ENCODE measurements around the gene INSM1. TPM values are rescaled to one million over a fixed set of nuclear protein-coding genes. Genes with fewer than 3 reads are reported as not detected.

The INSM1 gene
- total and polyA plus RNA-seq, 2 donors (not counting 3 experiments of a cell fraction or from before 2014, with no cell fraction given) = not detected

- H3K79me2 ChIP-seq (ENCODE audit: control insufficient read depth, insufficient read depth, low read length) = no peaks in the 10 kb centered on the region
- FAIRE-seq (no peak), DNase-seq (ENCODE audit: low read depth, low spot score) (no peak)
- H3K4me2 ChIP-seq (ENCODE audit: insufficient read depth, low read length) = no peak overlapping the region
- intact Hi-C loops (cut with micrococcal nuclease) (loop anchor here (10.0 kb wide), 2 partner anchors 45 to 455 kb away; no protein-coding TSS in a partner anchor), dilution Hi-C loops (cut with MboI; ENCODE audit: extremely low pct_ligation_motif_present, low sequenced_read_pairs) (loop anchor here (10.0 kb wide), 1 partner anchor 145 kb away; no protein-coding TSS in a partner anchor)
- H3K9me3 ChIP-seq (replicated peaks; ENCODE audit: control insufficient read depth, insufficient read depth, low read length) = no peaks in the 10 kb centered on the region
- no TSS peak for BruUV-seq (replicated peaks)
- no peak overlapping the region for H3K27ac ChIP-seq (ENCODE audit: insufficient read depth, low read depth, low read length)
- H3K27me3 ChIP-seq (ENCODE audit: control insufficient read depth in 2 of 2, insufficient read depth in 2 of 2, low read length in 2 of 2) = peaks cover 71 to 91% of the 10 kb centered on the region in 2 experiments
- no peak overlapping the region for H2AFZ ChIP-seq (ENCODE audit: low read depth, low read length)
- ChIA-PET CTCF (no interaction called here), POLR2A (no interaction called here)
- no peak overlapping the region for H3K9ac ChIP-seq (replicated peaks; ENCODE audit: extremely low read depth, insufficient read depth, low read length)
- no peak overlapping the region for H3K4me3 ChIP-seq (replicated peaks in 1 of 3; ENCODE audit: insufficient read depth in 1 of 3, low read depth in 1 of 3, low read length in 3 of 3)
- H3K9me1 ChIP-seq (replicated peaks; ENCODE audit: control insufficient read depth, extremely low read depth, insufficient read depth, low read length) = no peaks in the 10 kb centered on the region
- TF ChIP-seq EZH2 (IDR thresholded peaks at IDR 0.05; ENCODE audit: borderline replicate concordance, low read depth, low read length, severe bottlenecking) (peak; percentile 75), MAX (IDR thresholded peaks at IDR 0.05; ENCODE audit: insufficient read depth, insufficient read length) (no peak)
- H3K4me1 ChIP-seq (ENCODE audit: control insufficient read depth, extremely low read depth, insufficient read depth, low read length) = no peaks in the 10 kb centered on the region
- H3K36me3 ChIP-seq (ENCODE audit: control insufficient read depth in 2 of 2, extremely low read depth in 1 of 2, insufficient read depth in 2 of 2, low read length in 2 of 2) = no peaks in the 10 kb centered on the region
- no peaks in the 10 kb centered on the region for H4K20me1 ChIP-seq (replicated peaks; ENCODE audit: control insufficient read depth, extremely low read depth, insufficient read depth, low read length)
These were observed 1.6 kb downstream of the INSM1 start for GRCh38 chr20:20369250-20370093.

GRCh38 chr20:20370094-20370575 lies 2.2 kb downstream of the INSM1 start:
- Histone ChIP-seq H2AFZ (ENCODE audit: low read depth, low read length) (no peak overlapping the region), H3K27ac (ENCODE audit: insufficient read depth, low read depth, low read length) (no peak overlapping the region), H3K9me3 (replicated peaks; ENCODE audit: control insufficient read depth, insufficient read depth, low read length) (no peaks in the 10 kb centered on the region), H3K9me1 (replicated peaks; ENCODE audit: control insufficient read depth, extremely low read depth, insufficient read depth, low read length) (no peaks in the 10 kb centered on the region), H3K4me1 (ENCODE audit: control insufficient read depth, extremely low read depth, insufficient read depth, low read length) (no peaks in the 10 kb centered on the region), H3K4me3 (replicated peaks in 1 of 3; ENCODE audit: insufficient read depth in 1 of 3, low read depth in 1 of 3, low read length in 3 of 3) (no peak overlapping the region), H3K79me2 (ENCODE audit: control insufficient read depth, insufficient read depth, low read length) (no peaks in the 10 kb centered on the region), H3K9ac (replicated peaks; ENCODE audit: extremely low read depth, insufficient read depth, low read length) (no peak overlapping the region), H4K20me1 (replicated peaks; ENCODE audit: control insufficient read depth, extremely low read depth, insufficient read depth, low read length) (no peaks in the 10 kb centered on the region), H3K4me2 (ENCODE audit: insufficient read depth, low read length) (no peak overlapping the region), H3K27me3 (ENCODE audit: control insufficient read depth in 2 of 2, insufficient read depth in 2 of 2, low read length in 2 of 2) (peaks cover 70 to 89% of the 10 kb centered on the region in 2 experiments), H3K36me3 (ENCODE audit: control insufficient read depth in 2 of 2, extremely low read depth in 1 of 2, insufficient read depth in 2 of 2, low read length in 2 of 2) (no peaks in the 10 kb centered on the region)
- TF ChIP-seq CTCF (IDR thresholded peaks at IDR 0.05; ENCODE audit: extremely low read depth in 1 of 2, insufficient read depth in 1 of 2, low read depth in 1 of 2, low read length in 2 of 2) (no peak), EZH2 (IDR thresholded peaks at IDR 0.05; ENCODE audit: borderline replicate concordance, low read depth, low read length, severe bottlenecking) (no peak), POLR2A (IDR thresholded peaks at IDR 0.05; ENCODE audit: low read depth, low read length) (no peak), FOS (IDR thresholded peaks at IDR 0.05; ENCODE audit: borderline replicate concordance, insufficient read depth, low read length) (no peak), MAX (IDR thresholded peaks at IDR 0.05; ENCODE audit: insufficient read depth, insufficient read length) (no peak)
- intact Hi-C loops (cut with micrococcal nuclease) (no loop called here), dilution Hi-C loops (cut with MboI; ENCODE audit: extremely low pct_ligation_motif_present, low sequenced_read_pairs) (loop anchor here (10.0 kb wide), 1 partner anchor 145 kb away; no protein-coding TSS in a partner anchor)
- no TSS peak for BruUV-seq (replicated peaks)
- no peak for DNase-seq (ENCODE audit: low read depth, low spot score)
- no peak for FAIRE-seq
- ChIA-PET POLR2A (no interaction called here), CTCF (interaction anchor here (1.1 to 1.9 kb wide), 2 partner anchors 7 to 11 kb away, joined by 4 to 6 read pairs; no protein-coding TSS in a partner anchor)

Measured in endothelial cell of umbilical vein (primary cell).